T1000 (cell line): ENCODE data around the gene TRAK2.

Source experiments
- DNase-seq: peaks from one replicate; lab custom pipeline; 2025; ENCODE audit warnings: mixed read lengths; lab: John Stamatoyannopoulos, UW

Gene TRAK2

DNA sequence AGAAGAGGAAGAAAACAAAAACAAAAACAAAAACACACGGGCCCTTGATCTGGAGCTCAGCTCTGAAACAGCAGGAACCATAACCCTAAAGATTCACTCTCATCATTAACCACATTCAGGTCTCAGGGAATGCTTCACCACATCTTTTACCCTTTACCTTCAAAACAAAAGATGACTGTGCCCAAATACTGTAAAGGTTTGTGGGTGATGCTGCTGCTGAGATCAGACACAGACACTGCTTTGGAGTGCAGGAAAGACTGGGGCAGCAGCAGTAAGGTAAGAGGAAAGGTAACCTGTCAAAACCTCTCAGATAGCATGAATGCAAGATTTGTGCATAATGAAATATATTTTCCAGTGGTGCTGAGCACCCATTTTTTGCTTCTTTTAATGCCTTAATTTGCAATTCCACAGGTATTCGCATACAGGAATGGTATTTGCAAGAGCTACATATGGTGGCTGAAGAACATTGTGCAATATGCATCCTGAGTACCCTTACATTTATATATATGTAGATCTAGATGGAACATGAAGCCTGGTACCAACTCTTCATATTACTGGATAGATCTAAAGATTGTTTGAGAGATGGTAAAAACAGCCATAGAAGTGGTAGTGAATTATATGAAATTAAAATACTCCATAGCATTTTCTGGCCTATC lies 90.1 kb downstream of the TRAK2 start:
- no peak for DNase-seq

DNA sequence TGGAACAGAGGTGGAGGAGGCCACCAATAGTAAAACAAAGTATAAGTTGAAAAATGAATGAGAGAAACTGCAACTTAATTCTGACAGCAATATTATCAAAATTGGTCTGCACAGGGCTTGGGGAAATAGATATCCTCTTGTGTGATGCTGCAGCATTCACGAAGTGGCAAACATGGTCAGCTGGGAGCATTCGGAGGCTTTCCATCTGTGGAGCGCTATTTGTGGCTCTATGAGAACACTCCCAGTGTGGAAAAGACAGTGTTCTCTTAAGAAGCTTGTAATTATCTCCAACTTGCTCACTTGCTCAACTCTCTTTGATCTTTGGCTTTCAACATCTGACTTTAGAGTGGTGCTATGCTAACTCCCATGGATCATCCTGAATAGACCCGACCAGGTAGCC lies 91.0 kb downstream of the TRAK2 start:
- no peak for DNase-seq

DNA sequence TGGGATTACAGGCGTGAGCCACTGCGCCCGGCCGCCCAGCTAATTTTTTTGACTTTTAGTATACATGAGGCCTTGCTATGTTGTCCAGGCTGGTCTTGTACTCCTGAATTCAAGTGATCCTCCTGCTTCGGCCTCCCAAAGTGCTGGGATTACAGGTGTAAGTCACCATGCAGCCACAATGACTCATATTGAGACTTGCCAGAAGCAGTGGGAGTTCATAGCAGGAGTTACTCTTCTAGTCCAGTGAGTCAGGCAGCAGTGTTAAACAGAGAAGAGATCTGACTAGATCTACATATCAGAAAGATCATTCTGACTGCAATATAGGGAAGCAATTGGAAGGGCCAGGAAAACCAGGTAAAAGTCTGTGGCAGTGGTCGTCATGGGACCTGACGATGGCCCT lies 92.6 kb downstream of the TRAK2 start:
- DNase-seq: peak; percentile 44

DNA sequence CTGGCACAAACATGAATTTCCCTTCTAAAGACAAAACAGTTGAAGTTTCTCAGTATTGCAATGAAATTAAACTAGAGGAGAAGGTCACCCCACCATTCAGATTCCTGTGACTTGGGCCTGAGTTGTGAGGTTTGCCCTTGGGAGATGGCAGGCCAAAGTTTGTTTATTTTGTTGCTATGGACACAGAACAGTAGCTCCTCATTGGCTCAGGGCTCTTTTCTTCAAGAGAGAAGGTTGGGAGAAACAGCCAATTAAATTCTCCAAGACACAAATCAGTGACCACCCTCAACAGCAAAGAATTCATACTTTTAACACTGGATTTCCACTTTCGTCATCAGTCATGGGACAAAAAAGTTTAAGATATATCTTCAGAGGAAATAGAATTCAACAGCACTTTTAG lies 94.0 kb downstream of the TRAK2 start, which contains the start of gene FLACC1:
Gene FLACC1, minus strand, starts transcription at position 125 of the 400 bp plus-strand sequence. CDS start 5,941 bp downstream, outside the sequence.
- DNase-seq: peak; percentile 64

DNA sequence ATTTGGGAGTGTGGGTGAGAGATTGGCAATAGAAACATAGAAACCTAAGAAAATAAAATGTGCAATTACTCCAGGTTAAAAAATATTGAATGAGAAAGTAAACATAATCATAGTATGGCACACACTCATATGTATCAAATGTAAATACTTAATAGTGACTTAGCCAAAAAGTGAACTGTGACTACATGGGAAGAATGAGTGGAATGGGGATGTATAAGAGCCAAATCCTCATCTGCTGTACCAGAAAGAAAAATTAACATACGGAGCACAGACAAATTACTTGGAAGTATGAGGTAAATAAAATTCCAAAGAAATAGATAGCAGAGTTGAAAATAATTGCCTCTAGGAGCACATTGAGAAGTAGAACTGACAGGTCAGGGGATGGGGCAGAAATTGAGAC lies 98.1 kb downstream of the TRAK2 start:
- no peak for DNase-seq

DNA sequence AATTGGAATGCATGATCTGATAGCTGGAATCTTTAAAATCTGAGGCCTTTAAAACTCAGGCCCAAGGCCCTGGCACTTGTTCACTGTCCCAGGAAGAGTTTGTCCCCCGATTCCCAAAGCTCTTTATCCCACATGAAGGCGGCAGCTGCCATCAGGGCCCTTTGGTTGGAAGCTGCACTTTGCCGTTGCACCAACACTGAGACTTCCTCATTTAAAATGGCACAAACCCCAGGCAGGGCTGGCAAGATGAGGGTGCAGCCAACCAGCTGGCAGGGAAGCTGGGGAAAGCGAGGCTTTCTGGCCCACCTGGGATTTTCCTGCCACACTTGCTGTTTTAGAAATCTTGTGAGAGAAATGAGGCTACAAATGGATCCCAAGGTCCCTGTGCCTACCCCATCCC lies 100.4 kb downstream of the TRAK2 start:
- DNase-seq: no peak

DNA sequence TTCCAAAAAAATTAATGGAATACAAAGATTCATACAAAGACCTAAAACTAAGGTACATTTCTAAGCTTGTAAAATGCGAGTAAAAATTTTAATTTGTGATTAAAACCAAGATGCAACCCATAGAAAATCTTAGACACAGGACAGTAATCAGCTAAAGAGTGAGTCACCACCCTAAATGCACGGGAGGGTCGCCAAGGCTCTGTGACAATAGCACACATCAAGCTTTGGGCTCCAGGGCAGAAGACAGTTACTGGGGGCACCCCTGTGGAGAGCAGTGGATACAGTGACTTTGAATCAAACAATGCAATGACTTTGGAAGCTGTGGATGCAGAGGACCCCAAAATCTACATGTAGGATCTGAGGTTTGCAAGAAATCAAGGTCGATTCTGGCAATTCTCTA lies 101.7 kb downstream of the TRAK2 start:
- DNase-seq: no peak

DNA sequence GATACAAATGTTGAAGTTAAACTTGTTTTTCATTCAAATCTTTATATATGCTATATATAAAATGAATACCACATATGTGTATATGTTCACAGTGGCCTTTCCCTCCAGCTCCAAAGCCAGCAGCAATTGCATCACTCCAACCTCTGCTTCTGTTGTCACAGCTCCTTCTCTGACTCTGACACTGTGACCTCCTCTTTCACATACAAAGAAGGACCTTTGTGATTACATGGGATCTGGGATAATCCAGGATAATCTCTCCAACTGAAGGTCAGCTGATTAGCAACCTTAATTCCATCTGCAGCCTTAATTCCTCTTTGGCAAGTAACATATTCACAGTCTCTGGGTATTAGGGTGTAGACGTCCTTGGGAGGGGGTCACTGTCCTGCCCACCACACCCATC lies 102.5 kb downstream of the TRAK2 start:
- DNase-seq: no peak

DNA sequence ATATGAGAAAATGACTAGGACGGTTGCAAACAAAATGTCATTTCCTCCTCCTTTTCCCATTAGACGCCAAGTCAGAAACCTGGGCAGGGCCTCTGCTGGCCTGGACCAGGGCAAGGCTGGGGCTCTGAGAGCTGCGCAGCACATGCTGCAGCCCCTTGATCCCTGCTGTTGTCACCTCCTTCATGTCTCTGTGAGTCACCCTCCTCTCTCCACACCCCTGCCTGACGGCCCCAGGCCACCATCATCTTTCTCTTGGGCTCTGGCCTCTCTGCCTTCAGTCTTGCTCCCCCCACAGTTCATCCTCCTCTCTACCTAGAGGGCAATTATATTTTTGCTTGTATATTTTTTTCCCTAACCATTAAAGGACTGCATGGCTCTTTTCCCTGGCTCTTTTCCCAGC lies 104.1 kb downstream of the TRAK2 start:
- DNase-seq: no peak

DNA sequence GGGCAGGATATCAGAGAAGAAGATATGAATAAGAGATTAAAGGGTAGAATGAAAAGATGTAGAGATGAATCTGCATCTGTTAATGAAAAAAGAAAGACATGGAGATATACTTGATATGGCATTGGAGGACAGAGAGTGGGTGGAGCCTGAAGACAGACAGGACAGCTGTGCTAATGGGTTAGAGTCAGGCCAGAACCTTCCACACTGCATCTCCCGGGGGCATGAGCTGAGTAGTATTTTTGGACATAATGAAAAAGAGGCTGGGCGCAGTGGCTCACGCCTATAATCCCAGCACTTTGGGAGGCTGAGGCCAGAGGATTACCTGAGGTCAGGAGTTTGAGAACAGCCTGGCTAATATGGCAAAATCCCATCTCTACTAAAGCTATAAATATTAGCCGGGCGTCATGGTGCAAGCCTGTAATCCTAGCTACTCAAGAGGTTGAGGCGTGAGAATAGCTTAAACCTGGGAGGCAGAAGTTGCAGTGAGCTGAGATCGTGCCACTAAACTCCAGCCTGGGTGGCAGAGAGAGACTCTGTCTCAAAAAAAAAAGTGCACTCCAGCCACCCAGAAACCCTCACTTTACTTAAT lies 105.5 kb downstream of the TRAK2 start:
- no peak for DNase-seq

DNA sequence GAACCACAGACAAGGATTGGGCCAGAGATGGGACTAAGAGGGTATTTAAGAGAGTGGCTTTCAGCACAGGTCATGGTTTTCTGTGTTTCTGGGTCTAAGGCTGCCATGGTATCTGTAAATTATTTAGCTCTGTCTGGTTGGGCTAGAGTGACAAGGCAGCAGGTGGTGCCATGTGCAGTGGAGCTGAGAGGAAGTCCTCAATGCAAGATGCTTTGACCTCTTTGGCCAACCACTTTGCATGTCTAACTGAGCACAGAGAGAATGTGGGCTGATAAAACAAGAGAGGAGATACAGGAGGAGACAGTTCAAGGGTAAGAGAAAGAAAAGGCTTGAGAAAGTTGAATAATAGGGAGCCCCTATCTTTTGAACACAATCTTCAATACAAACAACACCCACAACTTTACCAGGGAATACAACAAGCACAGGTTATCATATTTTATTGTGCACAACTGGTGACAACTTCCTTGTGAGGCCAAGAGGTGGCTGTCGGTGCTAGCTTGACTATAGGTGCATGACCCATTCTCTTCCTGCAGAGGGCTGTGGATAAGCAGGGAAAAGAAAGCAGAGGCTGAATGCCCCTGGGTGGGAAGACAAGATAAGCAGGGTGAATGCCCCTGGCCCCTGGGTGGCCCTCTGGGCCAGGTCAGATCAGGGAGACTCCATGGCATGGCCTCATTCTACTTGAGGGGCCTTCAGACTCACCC lies 106.4 kb downstream of the TRAK2 start:
- no peak for DNase-seq

DNA sequence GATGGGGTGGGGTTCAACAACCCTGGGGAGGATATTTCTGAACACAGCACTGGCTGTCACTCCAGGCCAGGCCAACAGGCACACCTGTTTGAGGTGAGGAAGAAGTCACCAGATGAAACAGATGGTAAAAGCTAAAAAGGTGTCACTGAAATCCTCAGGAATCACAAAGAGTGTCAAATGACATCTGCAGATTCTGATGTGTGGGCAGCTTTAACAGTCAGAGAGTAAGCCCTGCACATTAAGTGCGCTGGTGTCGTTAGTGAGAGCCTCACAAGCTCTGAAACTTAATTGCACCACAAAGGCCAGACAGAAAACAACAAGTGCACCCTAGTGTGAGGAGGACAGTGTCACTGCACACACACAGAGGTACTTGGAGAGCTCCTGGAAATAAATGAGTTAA lies 107.7 kb downstream of the TRAK2 start:
- DNase-seq: no peak

DNA sequence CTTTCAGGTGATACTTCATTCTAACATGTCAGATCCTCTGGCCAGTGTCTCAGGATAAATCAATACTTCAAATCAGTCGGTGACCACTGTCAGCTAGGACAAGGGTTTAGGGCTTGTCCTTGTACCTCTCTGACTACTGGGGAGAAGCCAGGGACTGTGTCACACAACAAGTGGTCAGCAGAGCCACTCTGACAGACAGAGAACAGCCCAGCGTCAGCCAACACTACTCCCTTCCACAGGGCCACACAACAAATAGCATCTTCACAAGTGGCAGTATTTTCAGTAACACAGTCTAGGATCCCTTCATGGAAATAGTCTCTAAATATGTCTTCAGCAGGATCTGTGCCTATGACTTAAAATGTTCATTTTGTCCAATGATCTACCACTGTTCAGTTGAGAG lies 108.3 kb downstream of the TRAK2 start:
- DNase-seq: no peak

DNA sequence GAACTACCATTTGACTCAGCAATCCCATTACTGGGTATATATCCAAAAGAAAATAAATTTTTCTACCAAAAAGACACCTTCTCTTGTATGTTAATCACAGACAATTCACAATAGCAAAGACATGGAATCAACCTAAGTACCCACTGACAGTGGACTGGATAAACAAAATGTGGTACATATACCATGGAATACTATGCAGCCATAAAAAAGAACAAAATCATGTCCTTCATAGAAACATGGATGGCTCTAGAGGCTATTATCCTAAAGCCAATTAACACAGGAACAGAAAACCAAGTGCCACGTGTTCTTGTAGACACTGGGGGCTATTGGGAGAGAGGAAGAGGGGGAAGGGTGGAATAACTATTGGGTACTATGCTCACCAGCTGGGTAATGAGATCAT lies 121.8 kb downstream of the TRAK2 start:
- no peak for DNase-seq

DNA sequence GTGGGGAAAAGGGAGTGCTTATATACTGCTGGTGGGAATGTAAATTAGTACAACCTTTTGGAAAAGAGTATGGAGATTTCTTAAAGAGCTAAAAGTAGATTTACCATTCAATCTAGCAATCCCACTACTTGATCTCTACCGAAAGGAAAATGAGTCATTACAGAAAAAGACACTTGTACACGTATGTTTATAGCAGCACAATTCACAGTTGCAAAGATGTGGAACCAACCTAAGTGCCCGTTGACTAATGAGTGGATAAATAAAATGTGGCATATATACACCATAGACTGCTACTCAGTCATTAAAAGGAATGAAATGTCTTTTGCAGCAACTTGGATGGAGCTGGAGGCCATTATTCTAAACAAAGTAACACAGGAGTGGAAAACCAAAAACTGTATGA lies 123.6 kb downstream of the TRAK2 start:
- DNase-seq: no peak
